HG02884 (cell line): ENCODE measurements around the gene MTPN.

Source experiments
- ATAC-seq: cut with Tn5 transposase; IDR thresholded peaks from one replicate; pipeline ENCODE4 v1.9.1; 2021; ENCODE audit warnings: mild to moderate bottlenecking, moderate library complexity; ENCODE audit not compliant: unreplicated experiment

The MTPN gene

GRCh38 chr7:135929249-135929648 lies 47.9 kb downstream of the MTPN start:
- no peak for ATAC-seq

GRCh38 chr7:135928136-135928535 lies 49.0 kb downstream of the MTPN start:
- ATAC-seq: no peak

- ATAC-seq: no peak
Measured at GRCh38 chr7:135925210-135925609, 51.9 kb downstream of the MTPN start.

GRCh38 chr7:135924302-135924701 lies 52.9 kb downstream of the MTPN start:
- no peak for ATAC-seq

GRCh38 chr7:135922263-135922662 lies 54.9 kb downstream of the MTPN start:
- no peak for ATAC-seq

- peak; percentile 66 for ATAC-seq
Measured at GRCh38 chr7:135920478-135920877, 56.7 kb downstream of the MTPN start.

- no peak for ATAC-seq
Measured at GRCh38 chr7:135919071-135919841, 57.9 kb downstream of the MTPN start.

GRCh38 chr7:135918134-135918533 lies 59.0 kb downstream of the MTPN start:
- no peak for ATAC-seq

GRCh38 chr7:135917721-135918120 lies 59.4 kb downstream of the MTPN start:
- ATAC-seq: no peak

GRCh38 chr7:135914346-135914745 lies 62.8 kb downstream of the MTPN start:
- ATAC-seq: no peak

- no peak for ATAC-seq
Measured at GRCh38 chr7:135913404-135913803, 63.8 kb downstream of the MTPN start.

- ATAC-seq: no peak
Measured at GRCh38 chr7:135911099-135911498, 66.1 kb downstream of the MTPN start.

GRCh38 chr7:135910393-135911036 lies 66.6 kb downstream of the MTPN start:
- ATAC-seq: no peak

- no peak for ATAC-seq
Measured at GRCh38 chr7:135905858-135906257, 71.3 kb downstream of the MTPN start.

- ATAC-seq: no peak
Measured at GRCh38 chr7:135905355-135905754, 71.8 kb downstream of the MTPN start.

- ATAC-seq: no peak
Measured at GRCh38 chr7:135904282-135904681, 72.9 kb downstream of the MTPN start.

- ATAC-seq: no peak
Measured at GRCh38 chr7:135901585-135902540, 75.3 kb downstream of the MTPN start.

- ATAC-seq: no peak
Measured at GRCh38 chr7:135900065-135900546, 77.1 kb downstream of the MTPN start.

- ATAC-seq: no peak
Measured at GRCh38 chr7:135899458-135900064, 77.6 kb downstream of the MTPN start.

GRCh38 chr7:135898226-135898625 lies 78.9 kb downstream of the MTPN start:
- ATAC-seq: no peak

GRCh38 chr7:135894816-135895215 lies 82.3 kb downstream of the MTPN start:
- ATAC-seq: no peak
